Measurements from ENCODE around the gene TACC3. TPM values are rescaled to one million over a fixed set of nuclear protein-coding genes. Genes with fewer than 3 reads are reported as not detected.

The TACC3 gene
- total RNA-seq, 3 donors from 2014 or later, result 4.1 to 7.8 (median 4.9) TPM

- Histone ChIP-seq H3K4me3 (no peak overlapping the region), H3K4me1 (no peaks in the 10 kb centered on the region), H3K9me3 (no peaks in the 10 kb centered on the region), H3K27ac (no peak overlapping the region), H3K27me3 (no peaks in the 10 kb centered on the region), H3K36me3 (no peaks in the 10 kb centered on the region)
- intact Hi-C loops (cut with DNase I; ENCODE audit: low total_unique reads), result no loop called here
- TF ChIP-seq CTCF (IDR thresholded peaks at IDR 0.05) (no peak), POLR2A (IDR thresholded peaks at IDR 0.05) (no peak)
- DNase-seq (ENCODE audit: low spot score in 2 of 2), result no peak
Measured at GRCh38 chr4:1731180-1731579, 9.9 kb downstream of the TACC3 start.

GRCh38 chr4:1732911-1733310 is 11.6 kb downstream of the TACC3 start:
- no peak overlapping the region for H3K4me3 ChIP-seq
- peaks cover 1 to 2% of the 10 kb centered on the region in 2 donors for H3K9me3 ChIP-seq
- no peaks in the 10 kb centered on the region for H3K4me1 ChIP-seq
- intact Hi-C loops (cut with DNase I; ENCODE audit: low total_unique reads), result no loop called here
- no peak for DNase-seq (ENCODE audit: low spot score in 2 of 2)
- no peak for TF ChIP-seq POLR2AphosphoS5 (IDR thresholded peaks at IDR 0.05)
- no peak for TF ChIP-seq CTCF (IDR thresholded peaks at IDR 0.05)
- no peak for TF ChIP-seq POLR2A (IDR thresholded peaks at IDR 0.05)
- H3K27me3 ChIP-seq, result no peaks in the 10 kb centered on the region
- H3K27ac ChIP-seq, result no peak overlapping the region
- no peaks in the 10 kb centered on the region for H3K36me3 ChIP-seq

GRCh38 chr4:1735215-1735614 is 13.9 kb downstream of the TACC3 start:
- intact Hi-C loops (cut with DNase I; ENCODE audit: low total_unique reads), result no loop called here
- H3K27me3 ChIP-seq, result no peaks in the 10 kb centered on the region
- H3K4me3 ChIP-seq, result no peak overlapping the region
- no peaks in the 10 kb centered on the region for H3K36me3 ChIP-seq
- peaks cover 11 to 14% of the 10 kb centered on the region in 2 donors for H3K9me3 ChIP-seq
- no peak overlapping the region for H3K27ac ChIP-seq
- no peak for DNase-seq (ENCODE audit: low spot score in 2 of 2)
- no peak for TF ChIP-seq CTCF (IDR thresholded peaks at IDR 0.05)
- no peak for TF ChIP-seq POLR2AphosphoS5 (IDR thresholded peaks at IDR 0.05)
- TF ChIP-seq POLR2A (IDR thresholded peaks at IDR 0.05), result no peak
- H3K4me1 ChIP-seq, result no peaks in the 10 kb centered on the region

- DNase-seq (ENCODE audit: low spot score in 2 of 2), result no peak
- Histone ChIP-seq H3K36me3 (no peaks in the 10 kb centered on the region), H3K27ac (no peak overlapping the region)
Measured at GRCh38 chr4:1736812-1737211, 15.5 kb downstream of the TACC3 start.

GRCh38 chr4:1737666-1738065 is 16.3 kb downstream of the TACC3 start:
- no peaks in the 10 kb centered on the region for H3K36me3 ChIP-seq

More at GRCh38 chr4:1736812-1737211, 15.5 kb downstream of the TACC3 start:
- Histone ChIP-seq H3K9me3 (peaks cover 11 to 14% of the 10 kb centered on the region in 2 donors), H3K4me1 (no peaks in the 10 kb centered on the region), H3K4me3 (no peak overlapping the region), H3K27me3 (no peaks in the 10 kb centered on the region)
- TF ChIP-seq POLR2A (IDR thresholded peaks at IDR 0.05), result no peak
- no peak for TF ChIP-seq CTCF (IDR thresholded peaks at IDR 0.05)
- TF ChIP-seq POLR2AphosphoS5 (IDR thresholded peaks at IDR 0.05), result no peak
- intact Hi-C loops (cut with DNase I; ENCODE audit: low total_unique reads), result no loop called here

More at GRCh38 chr4:1737666-1738065, 16.3 kb downstream of the TACC3 start:
- intact Hi-C loops (cut with DNase I; ENCODE audit: low total_unique reads), result no loop called here
- no peak for DNase-seq (ENCODE audit: low spot score in 2 of 2)
- Histone ChIP-seq H3K27me3 (no peaks in the 10 kb centered on the region), H3K4me1 (no peaks in the 10 kb centered on the region), H3K9me3 (peaks cover 11 to 14% of the 10 kb centered on the region in 2 donors), H3K27ac (no peak overlapping the region), H3K4me3 (no peak overlapping the region)
- TF ChIP-seq CTCF (IDR thresholded peaks at IDR 0.05), result no peak
- TF ChIP-seq POLR2AphosphoS5 (IDR thresholded peaks at IDR 0.05), result no peak
- no peak for TF ChIP-seq POLR2A (IDR thresholded peaks at IDR 0.05)
